Measurements from ENCODE around the gene PRUNE2.
A peak's percentile ranks its signal among the peaks of the same experiment; 100 is the strongest.

PRUNE2 gene

DNA sequence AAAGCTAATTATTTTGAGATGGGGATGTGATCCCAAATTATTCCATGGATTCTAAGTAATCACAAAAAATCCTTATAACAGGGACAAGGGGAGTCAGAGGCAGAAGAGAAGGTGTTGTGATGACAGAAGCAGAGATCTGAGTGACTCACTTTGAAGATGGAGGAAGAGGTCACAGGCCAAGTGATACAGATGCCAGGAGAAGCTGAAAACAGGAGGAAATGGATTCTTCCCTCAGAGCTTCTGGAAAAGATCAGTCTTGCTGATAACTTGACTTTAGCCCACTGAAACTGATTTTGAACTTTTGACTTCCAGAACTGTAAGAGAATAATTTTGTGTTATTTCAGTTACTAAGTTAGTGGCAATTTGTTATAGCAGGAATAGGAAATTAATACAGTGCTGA is 341.6 kb downstream of the PRUNE2 start:
- peak; percentile 51 for DNase-seq

DNA sequence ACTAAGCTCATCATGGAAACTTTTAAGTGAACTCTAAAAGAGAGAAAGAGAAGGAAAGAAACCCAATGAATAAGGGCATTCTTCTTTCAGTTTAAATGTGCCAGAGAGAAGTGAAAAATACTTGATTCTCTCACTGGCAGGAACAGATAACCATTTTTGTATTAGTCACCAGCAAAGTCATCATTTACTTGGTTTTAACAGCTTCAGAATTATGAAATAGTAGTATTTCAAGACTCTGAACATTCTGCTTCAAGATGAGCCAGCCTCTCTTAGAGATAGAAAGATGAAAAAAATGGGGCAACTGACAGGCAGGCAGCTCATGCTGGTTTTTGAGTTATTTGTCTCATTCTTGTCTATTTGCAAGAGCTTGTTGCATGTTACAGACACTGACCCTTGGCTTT is 343.4 kb downstream of the PRUNE2 start:
- DNase-seq = no peak

DNA sequence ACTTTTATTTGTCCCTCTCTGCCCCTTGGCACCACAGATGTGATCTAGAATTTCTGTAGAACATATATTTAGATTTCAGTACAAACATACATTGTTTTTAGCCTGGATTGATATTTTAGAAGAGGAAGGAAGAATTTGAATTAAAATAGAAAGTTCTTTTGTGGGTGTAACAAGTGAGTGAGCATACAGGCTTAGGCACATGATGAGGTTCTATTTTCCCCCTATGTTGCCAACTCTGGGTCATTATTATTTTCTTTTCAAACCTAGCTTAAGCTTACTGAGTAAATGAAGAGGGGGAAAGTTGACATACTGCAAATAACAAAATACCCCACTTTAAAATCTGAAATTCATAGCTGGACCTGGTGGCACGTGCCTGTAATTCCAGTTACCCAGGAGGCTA is 344.0 kb downstream of the PRUNE2 start:
- no peak for DNase-seq

All from islet precursor cell (in vitro differentiated cells).